CD4-positive, alpha-beta T cell treated with Interleukin-15 for 1 hour (primary cell): ENCODE data around the gene PDGFD.

Experiments
- DNase-seq: peaks from one replicate; pipeline ENCODE4 v3.0.0-alpha.2; 2020

The PDGFD gene

DNA sequence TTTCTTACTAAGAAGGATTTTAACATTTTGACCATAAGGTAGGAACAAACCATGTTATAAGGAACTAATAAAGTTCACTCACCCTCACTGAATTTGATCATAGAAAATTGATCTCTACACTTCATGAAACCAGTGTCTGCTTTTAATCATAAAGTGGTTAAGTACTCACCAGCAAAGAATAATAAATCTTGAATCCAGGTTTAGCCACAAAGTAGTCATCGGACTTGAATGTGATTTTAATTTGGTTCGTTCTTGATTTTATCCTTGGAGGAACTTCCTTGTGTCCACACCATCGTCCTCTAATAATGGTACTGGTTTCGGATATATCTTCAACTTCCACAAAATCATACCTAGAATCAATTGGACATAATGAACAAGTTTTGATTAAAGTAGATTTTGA is 168.1 kb downstream of the PDGFD start:
- DNase-seq: no peak

DNA sequence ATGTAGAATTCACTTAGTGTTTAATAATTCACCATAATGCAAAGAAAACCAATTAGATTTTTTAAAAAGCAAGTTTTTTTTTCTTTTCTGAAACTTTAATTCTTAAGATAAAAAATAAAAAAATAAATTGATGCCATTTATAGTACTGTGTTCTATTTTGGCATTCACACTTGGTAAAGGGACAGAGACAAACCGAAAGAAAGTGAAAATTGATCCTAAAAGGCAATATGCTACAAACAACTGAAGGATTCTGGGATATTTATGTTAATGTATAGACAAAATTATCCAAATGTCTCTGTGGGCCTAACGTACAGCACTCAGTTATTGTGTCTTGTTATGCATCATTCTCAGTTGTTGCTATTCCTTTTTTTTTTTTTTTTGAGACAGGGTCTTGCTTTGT is 169.4 kb downstream of the PDGFD start:
- no peak for DNase-seq

DNA sequence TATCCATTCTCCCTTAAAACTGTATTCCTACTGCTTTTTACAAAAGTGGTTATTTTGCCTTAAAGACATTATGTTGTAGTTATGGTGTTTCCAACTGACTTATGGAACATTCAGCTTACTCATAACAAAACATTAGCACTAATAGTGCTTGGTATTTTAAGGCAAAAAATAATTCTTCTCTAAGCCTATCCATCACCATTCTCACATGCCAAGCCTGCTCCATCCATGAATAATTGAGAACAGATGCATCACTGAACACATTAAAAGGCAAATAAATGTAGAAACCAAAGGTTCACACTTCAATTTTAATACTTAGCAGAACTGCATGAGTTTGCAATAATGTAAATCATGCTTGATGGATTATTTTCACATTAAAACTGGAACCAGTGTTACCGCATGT is 169.9 kb downstream of the PDGFD start:
- no peak for DNase-seq

DNA sequence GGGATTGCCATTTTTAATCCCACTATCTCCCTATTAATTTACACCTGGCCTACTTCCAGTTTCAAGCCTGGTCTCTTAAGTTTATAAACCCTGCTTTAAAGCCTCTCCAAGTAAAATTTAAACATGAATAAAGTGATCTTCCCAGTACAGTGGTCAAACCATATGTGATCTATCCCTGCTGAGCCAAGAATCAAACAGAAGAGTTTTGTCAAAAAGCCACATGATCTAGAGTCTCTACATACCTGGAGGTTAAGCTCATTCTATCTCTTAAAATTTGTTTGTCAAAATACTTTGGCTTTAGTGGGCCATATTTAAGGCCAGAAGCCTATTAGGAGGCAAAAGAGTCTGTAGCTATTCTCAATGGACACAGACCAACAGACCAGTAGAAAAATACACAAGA is 170.4 kb downstream of the PDGFD start:
- DNase-seq: no peak

DNA sequence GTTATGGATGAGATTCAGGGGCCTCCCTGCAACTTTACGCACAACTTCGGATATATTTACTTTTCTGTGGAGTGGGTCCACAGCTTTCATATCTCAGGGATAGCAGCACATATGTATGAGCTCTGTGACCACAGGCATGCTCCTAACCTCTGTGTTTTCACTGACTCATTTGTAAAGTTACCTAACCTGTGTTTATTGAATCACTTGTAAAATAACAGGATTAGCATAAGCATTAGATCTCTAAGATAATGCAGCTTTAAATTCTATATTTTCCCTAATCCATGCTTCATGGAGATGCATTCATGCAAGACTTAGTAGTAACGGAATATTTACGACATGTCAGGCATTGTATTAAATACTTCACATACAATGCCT is 175.4 kb downstream of the PDGFD start:
- no peak for DNase-seq

DNA sequence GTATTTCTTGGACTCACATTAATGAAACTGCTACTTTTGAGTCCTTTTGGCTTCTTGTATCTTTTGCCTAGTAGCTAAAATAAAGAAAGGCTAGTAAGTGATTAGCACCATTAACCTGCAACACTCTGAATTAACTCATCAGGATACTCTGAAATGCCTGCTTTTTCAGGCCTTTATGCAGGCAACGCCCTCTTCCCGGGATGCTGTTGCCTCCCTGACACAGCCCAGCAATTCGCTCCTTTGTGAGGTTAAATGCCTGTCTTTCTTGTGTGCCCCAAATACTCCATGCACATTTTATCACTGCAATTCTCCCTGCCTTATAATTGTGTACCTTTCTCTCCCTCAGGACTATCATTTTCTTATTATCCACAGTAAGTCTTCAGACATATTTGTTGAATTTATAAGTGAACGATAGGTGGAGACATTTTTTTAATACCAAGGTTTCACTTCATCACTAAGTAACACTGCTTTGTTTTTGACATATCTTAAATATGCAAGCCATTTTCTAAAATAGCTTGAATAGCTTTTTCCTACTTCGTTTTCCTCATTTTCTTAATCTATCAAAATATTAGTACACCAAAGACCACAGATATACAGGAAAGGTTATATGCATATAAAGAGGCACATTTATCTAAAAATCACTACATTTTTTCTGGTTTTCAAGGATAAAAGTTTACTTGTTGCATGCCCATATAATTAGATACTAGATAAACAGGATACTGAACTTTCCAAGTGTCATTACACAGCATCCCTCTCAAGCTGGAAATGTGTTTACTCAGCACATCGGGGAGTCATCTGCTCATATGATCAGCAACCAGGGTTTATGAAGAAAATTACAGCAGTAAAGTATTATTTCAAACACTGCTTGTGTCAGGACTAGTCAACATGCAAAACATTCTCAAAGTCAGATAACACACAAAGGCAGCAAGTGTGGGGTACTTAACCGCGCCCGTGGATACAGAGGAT is 176.0 kb downstream of the PDGFD start:
- DNase-seq: no peak

DNA sequence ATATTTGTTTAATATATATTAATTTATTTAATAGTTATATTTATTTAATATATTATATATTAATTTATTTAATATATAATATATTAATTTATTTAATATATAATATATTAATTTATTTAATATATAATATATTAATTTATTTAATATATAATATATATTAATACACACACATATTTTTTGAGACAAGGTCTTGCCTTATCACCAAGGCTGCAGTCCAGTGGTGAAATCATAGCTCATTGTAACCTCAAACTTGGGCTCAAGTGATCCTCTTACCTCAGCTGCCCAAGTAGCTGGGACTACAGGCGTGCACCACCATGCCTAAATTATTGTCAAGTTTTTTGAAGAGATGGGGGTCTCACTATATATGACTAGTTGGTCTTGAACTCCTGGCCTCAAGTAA is 178.9 kb downstream of the PDGFD start:
- no peak for DNase-seq

DNA sequence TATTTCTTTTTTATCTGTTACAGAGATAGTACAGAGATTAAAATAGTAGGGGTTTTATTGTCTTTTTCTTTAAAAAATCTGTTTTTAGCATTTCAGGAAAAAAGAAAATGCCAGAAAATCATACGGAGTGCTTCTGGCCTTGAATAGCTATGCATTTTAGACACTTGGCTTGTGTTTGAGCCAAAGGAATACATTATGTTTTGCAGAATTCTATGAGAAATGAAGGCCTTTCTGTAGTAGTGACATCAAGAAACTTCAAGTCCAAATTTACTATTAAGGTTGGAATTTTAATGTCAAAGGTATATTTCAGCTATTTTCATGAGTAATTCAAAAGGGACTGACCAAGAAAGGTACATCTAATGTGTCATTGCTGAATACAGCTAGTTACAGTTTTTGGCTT is 183.8 kb downstream of the PDGFD start:
- DNase-seq: no peak

DNA sequence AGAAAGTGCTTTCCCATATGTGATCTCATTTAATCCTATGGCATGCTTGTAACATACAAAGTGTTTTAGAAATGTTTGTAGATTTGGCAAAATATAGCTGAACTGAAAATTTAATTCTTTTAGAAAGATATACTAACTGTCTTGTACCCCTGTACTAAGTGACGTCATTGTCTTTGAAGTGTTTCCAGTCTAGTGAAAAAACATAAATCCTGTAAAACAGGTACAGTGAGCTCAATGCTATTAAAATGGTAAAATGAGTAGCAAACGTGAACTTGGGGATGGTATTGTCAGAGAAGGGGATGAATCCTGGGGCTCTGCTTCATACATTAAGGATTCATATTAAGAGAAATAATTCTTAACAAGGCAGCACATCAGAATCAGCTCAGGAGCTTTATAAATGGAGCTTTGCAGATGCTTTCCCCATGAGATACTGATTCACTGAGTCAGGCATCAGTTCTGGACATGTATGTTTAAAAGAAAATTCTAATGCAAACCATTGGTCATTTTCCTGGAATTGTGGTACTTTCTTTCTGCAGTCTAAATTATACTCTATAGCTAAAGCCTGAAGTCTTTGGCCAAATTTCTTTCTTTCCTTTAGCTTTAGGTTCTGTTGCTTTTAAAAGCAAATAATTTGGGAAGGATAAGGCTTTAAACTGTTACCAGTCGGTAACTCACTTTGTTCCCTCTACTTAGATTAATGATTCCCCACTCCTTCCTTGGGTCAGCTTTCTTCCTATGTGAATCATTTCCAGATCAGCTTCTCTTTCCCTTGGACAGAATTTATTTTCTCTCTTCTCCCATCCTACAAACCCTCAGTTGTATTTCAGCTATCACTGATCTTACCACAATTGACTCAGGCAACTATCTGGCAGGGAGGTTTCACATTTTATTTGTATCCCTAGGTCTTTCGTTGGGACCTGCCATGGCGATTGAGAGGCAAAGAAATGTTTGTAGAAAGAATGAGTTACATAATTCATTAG is 185.0 kb downstream of the PDGFD start:
- no peak for DNase-seq

DNA sequence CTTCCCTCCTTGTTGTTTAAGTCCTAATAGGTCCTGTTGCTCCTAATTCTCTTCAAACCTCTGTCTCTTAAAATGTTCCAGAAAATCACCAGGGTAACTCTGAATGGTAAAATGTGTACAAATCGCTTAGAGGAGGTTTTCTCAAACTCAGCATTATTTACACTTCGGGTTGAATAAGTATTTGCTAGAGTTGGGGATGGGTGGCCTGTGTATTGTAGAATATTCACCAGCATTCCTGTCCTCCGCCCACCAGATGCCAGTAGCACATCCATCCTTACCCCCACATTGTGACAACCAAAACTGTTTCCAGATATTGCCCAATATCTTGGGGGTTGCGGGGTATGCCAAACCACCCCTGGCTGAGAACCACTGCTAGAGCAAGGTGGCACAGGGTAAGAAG is 191.9 kb downstream of the PDGFD start:
- no peak for DNase-seq

DNA sequence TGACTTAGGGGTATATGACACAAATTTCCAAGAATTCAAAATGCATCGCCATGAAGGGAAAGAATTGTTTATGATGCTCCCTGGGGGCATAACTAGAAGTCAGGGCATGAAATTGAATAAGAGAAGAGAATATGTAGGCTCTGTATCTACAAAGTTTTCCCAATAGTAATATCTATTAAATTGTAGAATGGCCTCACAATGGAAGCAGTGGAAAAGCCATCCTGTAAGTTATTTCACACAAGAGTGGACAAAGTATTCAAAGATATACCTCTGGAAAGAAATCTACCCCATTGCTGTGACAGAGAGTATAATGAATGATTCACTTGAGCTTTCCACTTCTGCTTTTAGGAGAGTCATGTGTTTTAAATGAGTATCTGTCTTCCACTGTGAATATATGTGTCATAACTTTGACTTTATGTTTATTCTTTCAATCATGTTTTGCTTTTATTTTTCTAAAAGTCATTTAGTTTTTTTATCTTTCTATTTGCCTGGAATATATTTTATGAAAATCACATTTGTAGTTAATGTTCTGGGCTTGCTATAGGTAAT is 193.2 kb downstream of the PDGFD start:
- DNase-seq: no peak

DNA sequence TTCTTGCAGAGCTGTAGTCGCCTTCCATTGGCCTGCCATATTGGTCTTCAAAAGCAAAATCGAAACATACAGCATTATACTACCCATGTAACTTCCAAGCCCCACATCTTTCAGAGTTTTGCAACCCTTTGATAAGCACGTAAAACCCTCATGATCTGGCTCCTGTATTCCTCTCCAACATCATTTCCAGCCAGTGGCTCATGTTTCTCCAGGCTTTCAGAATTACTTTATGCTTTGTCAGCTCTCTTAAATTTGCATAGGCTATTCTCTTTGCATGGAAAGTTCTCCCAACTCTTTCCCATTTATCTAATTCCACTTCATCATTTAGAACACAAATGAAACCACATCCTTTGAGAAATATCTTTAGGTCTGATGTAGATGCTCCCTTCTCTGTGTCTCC is 195.3 kb downstream of the PDGFD start:
- DNase-seq: no peak

DNA sequence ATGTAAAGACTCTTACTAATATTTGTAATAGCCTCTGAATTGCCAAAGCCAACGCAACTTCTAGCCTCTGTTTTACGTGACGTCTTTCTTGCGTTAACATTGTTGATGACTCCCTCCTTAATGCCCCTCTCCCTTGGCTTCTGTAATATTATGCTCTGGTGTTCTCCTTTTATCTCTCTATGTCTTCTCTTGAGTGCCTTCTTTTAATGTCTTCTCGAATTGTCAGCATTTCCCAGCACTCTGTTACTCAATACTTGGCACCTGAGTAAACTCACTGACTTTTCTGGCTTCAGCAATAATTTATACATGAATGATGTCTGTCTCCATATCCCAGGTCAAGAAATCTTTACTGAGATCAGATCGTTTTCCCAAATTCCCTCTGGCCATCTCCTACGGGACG is 196.0 kb downstream of the PDGFD start:
- no peak for DNase-seq

DNA sequence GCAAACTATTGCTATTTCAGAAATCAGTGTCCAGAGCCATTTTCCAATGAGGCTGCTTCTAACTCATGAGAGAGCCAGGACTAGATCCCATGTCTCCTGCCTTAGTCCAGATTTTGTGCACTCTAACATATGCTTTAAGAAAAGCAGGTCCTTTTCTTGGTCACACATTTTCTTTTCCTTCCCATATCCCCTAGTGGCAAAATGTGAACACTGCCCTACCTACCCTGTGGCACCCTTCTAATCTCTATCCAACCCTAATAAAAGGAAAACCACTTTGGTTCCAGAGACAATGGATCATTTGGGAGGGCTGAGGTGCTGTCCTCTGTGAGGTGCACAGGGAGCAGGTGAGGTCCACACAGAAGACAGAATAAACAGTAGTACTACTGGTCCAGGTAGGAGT is 199.6 kb downstream of the PDGFD start:
- no peak for DNase-seq

DNA sequence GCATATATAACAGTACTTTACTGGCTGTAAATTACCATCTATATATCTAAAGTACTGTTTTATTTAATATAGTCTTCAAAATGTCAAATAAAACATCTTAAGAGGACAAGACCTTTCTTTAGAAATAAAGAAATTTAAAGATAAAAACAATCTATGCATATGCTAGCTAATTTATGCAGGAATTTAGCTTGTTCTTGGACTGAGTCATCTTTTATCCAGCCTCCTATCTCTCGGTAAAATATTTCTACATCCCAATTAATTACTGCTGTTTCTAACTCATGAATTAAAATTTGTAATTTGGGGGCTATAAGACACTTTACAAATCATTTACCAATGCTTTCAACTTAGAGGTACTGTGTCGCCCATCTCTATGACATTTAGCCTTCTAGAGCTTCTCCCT is 200.3 kb downstream of the PDGFD start:
- DNase-seq: no peak

DNA sequence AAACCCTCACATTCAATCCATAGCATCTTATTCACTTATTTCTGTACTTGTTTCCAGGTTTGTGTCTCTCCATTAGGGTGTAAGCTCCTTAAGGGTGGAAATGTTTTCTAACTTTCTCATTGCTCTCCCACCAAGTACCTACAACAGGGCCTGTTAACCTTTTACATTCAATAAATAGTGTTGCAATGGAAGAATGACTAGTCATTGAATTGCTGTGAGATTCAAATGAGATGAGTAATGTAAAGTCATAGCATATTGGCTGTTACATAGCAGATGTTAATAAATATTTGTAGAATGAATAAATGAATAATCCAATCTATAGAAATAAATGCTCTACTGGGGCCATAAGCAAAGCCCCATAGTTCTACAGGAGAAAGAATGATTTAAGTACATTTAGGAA is 202.9 kb downstream of the PDGFD start:
- no peak for DNase-seq

DNA sequence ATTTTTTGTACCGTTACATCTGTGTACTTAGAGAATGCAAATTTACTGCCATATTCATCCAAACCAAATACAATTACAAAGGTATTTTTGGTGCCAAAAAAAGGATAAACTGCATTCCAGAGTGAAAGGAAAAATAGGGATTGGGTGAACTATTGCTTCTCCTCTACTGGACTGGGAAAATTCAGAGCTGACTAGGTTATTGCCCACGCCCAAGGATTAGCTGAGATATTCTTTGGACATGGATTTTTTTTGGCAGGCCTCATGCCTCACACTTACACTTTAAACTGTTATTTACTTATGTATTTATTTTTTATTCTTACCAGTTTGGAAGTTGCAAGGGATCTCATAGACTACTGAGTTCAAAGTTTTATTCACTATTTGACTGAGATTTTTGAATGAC is 203.8 kb downstream of the PDGFD start:
- DNase-seq: no peak

DNA sequence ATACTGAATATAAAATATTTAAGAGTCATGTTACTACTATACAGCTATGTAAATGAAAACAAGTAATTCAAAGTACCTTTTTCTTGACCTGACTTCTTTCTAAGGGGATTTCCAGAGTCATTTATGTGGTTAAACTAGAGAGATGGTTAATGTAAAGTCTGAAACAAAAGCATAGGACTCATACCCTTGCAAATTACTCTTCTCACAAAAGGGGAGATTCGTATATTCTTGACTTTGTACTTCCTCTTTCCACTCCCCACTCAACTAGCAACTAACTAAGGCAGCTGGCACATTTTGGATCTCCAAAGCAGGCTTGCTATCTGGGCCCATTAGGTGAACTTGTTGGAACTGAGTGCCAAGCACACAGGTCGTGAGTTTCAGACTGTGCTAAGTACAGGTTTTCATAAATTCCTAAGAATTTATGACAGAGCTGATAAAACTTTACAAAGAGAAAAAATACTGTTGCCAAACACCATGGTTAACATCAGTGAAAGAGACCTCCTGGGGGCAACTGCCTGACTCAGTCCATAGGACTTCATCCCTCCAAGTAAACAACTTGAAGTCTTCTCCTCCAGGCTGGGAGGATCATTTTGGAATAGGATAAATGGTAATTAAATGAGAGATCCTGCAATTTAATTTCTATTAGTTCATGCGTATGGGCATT is 204.5 kb downstream of the PDGFD start:
- no peak for DNase-seq

DNA sequence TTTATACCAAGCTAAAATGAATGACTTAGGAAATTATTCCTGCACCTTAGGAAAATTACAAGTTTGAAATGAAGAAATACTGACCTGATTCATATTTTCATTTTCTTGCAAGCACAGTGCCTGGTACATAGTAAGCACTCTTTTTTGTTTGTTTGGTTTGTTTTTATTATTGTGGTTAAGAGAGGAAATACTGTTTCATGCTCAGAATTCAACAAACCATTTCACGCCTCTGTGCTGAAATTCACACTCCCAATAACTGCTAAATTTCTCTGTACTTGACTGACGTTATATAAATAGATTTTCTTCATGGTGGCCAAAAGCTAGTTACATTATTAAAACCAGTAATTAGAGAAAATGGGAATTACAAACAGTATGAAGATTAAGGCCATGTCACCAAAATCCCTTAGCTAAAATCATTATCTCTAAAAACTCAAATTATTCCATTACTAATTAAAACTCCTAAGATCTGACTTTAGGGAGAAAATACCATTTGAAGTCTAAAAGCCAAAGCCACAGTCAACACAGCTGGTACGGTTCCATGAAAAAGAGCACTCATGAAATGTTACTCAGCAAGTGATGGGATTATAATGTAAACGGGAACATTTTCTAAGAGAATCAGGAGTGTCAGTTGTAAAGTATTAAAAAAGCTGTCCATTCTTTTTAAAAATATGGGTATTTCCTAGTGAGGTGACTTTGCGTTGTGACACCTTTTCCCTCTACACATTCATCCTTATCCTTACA is 205.3 kb downstream of the PDGFD start:
- DNase-seq: no peak

DNA sequence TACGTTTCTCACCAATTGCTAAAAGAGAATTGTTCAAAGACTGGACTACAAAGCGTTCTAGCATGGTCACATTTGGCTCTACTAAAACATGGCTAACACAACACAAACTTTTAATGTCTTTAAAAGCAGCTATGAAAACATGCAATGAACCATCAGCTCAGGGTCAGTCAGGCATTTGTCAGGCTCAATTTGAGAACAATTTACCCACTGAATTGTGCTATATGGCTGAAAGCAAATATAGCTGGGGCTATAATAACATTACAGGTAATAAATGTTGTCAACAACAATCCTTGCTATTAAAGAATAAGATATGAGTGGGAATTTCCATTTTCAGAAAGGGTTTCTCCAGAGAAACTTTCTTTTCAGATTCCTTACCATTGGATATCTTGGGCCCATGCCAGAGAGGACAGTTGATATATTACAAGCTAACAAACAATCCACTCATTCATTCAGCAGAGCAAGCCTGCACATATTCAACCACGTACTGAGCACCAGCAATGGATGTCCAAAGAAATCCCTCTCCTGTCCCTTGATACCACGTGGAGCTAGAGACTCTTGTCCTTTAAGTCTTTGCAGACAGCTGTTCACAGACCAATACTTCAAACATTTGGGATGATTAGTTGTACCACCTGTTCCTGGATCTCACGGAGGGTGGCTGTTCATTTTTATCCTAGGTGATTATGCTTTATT is 210.0 kb downstream of the PDGFD start:
- DNase-seq: no peak

DNA sequence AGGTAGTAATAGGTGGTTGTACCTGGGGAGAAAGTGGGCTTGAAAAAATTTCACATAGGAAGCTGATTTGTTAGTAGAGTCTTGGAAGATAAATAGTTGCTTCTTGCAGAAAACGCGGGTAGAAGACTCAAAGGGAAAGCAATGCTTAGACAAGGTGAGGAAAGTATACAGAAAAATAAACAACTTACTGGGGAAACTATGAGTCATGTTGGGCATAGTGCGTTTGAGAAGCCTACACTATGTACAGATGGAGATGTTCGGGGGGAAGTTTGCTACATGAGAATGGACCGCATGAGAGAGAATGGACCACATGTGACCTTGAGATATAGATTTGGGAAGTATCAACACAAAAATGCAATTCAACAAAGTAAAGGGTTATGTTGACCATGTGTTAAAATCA is 214.2 kb downstream of the PDGFD start:
- DNase-seq: no peak
